Glutamatergic neuron (in vitro differentiated cells): ENCODE data around the gene PPP2R2C. TPM values are rescaled to one million over a fixed set of nuclear protein-coding genes. Genes with fewer than 3 reads are reported as not detected.

Experiments used
- DNase-seq: peaks from one replicate; pipeline ENCODE4 v3.0.0; 2022
- H3K27ac Mint-ChIP-seq: one replicate; pipeline ENCODE4 v1.8.0; 2020; ENCODE audit warnings: mild to moderate bottlenecking, mixed read lengths, inconsistent platforms; ENCODE audit not compliant: unreplicated experiment
- H3K27me3 Mint-ChIP-seq: one replicate; pipeline ENCODE4 v1.8.0; 2020; ENCODE audit warnings: mild to moderate bottlenecking, moderate library complexity, mixed read lengths, inconsistent platforms; ENCODE audit not compliant: unreplicated experiment
- H3K36me3 Mint-ChIP-seq: one replicate; pipeline ENCODE4 v1.8.0; 2020; ENCODE audit warnings: mild to moderate bottlenecking, mixed read lengths, inconsistent platforms; ENCODE audit not compliant: unreplicated experiment
- H3K4me1 Mint-ChIP-seq: one replicate; pipeline ENCODE4 v1.8.0; 2020; ENCODE audit warnings: mild to moderate bottlenecking, low read depth, mixed read lengths, inconsistent platforms; ENCODE audit not compliant: unreplicated experiment
- H3K4me3 Mint-ChIP-seq: one replicate; pipeline ENCODE4 v1.8.0; 2020; ENCODE audit warnings: mild to moderate bottlenecking, mixed read lengths, inconsistent platforms; ENCODE audit not compliant: unreplicated experiment
- H3K9me3 Mint-ChIP-seq: one replicate; pipeline ENCODE4 v1.8.0; 2020; ENCODE audit warnings: mild to moderate bottlenecking, moderate library complexity, mixed read lengths, inconsistent platforms; ENCODE audit not compliant: unreplicated experiment
- total RNA-seq: library from RNA; stranded (reverse); fragmentation: NEBNext Ultra II Directional; extraction: Animal tissue kit (Norgen Biotek cat#: 25700); gene quantifications from one replicate; pipeline ENCODE4 v1.2.1, GENCODE V29; 2021; ENCODE audit not compliant: unreplicated experiment
- TF ChIP-seq, protein P1 (sequence below): fragments of 200-600 bp; sonication (generic); IDR thresholded peaks from one replicate; pipeline ENCODE4 v1.5.0; 2021; ENCODE audit not compliant: partially characterized antibody, unreplicated experiment

The PPP2R2C gene
- total RNA-seq, 1 donor from 2014 or later = 9.4 TPM

DNA sequence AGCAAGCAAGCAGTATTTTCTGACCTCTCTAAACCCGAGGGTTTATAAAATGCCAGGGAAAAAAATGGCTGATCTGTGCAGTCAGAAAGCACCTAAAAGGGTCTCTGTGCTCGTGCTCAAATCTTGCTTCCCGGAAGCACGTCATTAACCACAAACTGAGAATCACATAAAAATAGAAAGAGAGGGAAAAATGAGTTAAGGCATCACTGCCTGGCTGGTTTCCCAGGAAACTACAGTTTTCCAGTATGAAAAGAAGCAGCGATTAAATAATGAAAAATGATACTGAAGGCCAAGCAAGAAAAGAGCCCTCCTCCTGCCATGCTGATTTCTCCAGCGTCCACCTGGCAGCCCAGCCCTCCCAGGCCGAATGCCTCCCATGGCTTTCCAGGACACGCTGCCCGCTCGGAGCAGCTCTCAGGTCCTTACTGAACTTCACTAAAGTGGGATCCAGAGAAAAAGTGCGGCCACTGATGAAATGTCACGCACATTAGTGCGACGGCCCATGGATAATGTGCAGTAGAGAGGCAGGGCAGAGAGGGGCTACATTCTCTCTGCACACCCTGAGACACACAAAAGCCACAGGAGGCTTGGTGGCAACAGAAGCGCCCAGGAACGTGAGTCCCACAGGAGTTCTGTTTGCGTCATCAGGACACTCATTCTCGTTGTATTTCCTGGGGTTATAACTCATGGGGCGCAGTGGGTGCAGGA lies 122.4 kb downstream of the PPP2R2C start:
- no peak for DNase-seq
- Mint-ChIP-seq H3K4me3 (no peak overlapping the region), H3K36me3 (no peaks in the 10 kb centered on the region), H3K27ac (no peak overlapping the region), H3K27me3 (peaks cover 9% of the 10 kb centered on the region), H3K9me3 (peaks cover 10% of the 10 kb centered on the region), H3K4me1 (peaks cover 22% of the 10 kb centered on the region)
- TF ChIP-seq, protein P1, sequence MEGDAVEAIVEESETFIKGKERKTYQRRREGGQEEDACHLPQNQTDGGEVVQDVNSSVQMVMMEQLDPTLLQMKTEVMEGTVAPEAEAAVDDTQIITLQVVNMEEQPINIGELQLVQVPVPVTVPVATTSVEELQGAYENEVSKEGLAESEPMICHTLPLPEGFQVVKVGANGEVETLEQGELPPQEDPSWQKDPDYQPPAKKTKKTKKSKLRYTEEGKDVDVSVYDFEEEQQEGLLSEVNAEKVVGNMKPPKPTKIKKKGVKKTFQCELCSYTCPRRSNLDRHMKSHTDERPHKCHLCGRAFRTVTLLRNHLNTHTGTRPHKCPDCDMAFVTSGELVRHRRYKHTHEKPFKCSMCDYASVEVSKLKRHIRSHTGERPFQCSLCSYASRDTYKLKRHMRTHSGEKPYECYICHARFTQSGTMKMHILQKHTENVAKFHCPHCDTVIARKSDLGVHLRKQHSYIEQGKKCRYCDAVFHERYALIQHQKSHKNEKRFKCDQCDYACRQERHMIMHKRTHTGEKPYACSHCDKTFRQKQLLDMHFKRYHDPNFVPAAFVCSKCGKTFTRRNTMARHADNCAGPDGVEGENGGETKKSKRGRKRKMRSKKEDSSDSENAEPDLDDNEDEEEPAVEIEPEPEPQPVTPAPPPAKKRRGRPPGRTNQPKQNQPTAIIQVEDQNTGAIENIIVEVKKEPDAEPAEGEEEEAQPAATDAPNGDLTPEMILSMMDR = no peak

DNA sequence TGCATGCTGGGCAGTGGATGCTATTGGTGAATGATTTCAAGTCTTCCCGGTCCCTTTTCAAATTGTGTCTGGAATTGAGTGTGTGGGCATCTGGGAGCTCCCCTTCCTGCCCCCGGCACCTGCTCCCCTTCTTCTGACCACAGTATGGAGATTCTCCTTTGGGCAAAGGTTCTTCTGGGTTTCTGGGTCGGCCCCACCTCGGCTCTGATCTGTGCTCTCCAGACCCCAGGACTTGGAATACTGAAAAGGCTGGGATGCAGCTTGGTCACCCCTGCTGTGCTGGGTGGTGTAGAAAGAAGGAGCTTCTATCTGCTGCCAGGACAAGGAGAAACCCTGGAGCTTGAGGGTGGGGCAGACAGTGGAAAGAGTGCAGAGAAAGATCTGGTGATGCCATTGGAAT lies 124.0 kb downstream of the PPP2R2C start:
- H3K27me3 Mint-ChIP-seq = peaks cover 4% of the 10 kb centered on the region
- TF ChIP-seq, protein P1 = no peak
- DNase-seq = no peak
- H3K36me3 Mint-ChIP-seq = no peaks in the 10 kb centered on the region
- H3K4me3 Mint-ChIP-seq = no peak overlapping the region
- H3K27ac Mint-ChIP-seq = no peak overlapping the region
- peaks cover 4% of the 10 kb centered on the region for H3K9me3 Mint-ChIP-seq
- peaks cover 16% of the 10 kb centered on the region for H3K4me1 Mint-ChIP-seq

DNA sequence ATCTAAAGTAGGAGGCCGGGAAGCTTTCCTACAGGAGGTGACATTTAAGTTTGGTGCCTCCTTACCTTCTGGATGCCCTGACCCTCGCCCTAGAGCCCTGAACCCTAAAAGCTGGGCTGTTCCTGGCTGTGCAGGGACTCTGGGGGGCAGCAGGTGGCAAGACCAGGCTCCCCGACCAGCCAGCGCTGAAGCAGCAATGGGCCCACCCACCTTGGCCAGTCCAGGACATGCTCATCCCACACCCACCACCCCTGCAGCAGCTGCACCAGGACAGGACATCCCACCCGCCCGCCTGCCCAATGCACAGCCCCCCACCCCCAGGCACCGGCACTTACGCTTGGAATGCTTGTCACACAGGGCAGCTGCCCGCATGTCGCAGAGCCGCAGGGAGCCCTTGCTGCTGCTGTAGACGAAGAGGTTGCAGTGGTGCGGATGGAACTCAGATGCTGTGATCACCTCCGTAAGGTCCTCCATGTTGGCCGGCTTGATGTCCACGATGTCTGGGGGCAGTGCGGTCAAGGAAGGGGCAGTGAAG lies 124.8 kb downstream of the PPP2R2C start:
- no peaks in the 10 kb centered on the region for H3K36me3 Mint-ChIP-seq
- no peak overlapping the region for H3K4me3 Mint-ChIP-seq
- TF ChIP-seq, protein P1 = no peak
- peaks cover 14% of the 10 kb centered on the region for H3K4me1 Mint-ChIP-seq
- peaks cover 6% of the 10 kb centered on the region for H3K9me3 Mint-ChIP-seq
- no peak for DNase-seq
- no peak overlapping the region for H3K27ac Mint-ChIP-seq
- H3K27me3 Mint-ChIP-seq = peaks cover 4% of the 10 kb centered on the region

DNA sequence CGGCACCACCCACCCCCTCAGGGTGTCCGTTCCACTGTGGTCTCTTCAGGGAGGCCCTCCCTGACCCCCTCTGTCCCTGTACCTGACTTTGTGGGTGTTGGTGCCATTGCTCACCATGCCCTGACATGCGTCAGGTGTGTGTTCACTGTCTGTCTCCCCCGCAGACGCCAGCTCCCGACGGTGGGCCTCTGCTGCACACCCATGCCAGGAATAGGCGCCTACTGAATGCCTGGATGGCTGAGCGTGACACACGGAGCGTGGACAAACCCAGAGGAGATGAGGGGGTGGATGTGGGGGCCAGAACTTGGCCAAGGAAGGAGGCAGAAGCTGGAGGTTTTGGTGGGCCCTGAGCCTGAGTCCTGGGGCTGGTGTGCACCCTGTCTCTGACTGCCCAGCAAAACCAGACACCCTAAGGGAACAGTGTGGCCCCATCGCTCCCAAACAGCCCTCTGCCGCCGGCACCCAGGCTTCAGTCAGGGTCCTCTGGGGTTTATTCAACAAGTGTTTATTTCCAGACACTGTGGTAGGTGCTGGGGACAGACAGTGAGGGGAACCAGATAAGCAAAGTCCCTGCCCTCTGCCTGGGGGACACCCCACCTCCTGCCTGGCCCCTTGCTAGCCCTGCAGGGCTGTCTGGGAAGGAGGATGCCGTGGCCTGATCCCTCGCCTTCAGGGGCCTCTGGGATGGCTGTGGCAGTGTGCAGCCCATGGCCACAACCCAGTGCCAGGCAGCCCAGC lies 125.9 kb downstream of the PPP2R2C start:
- H3K4me3 Mint-ChIP-seq = no peak overlapping the region
- no peak for DNase-seq
- peaks cover 13% of the 10 kb centered on the region for H3K4me1 Mint-ChIP-seq
- peaks cover 6% of the 10 kb centered on the region for H3K9me3 Mint-ChIP-seq
- TF ChIP-seq, protein P1 = no peak
- no peak overlapping the region for H3K27ac Mint-ChIP-seq
- H3K27me3 Mint-ChIP-seq = peaks cover 4% of the 10 kb centered on the region
- no peaks in the 10 kb centered on the region for H3K36me3 Mint-ChIP-seq

DNA sequence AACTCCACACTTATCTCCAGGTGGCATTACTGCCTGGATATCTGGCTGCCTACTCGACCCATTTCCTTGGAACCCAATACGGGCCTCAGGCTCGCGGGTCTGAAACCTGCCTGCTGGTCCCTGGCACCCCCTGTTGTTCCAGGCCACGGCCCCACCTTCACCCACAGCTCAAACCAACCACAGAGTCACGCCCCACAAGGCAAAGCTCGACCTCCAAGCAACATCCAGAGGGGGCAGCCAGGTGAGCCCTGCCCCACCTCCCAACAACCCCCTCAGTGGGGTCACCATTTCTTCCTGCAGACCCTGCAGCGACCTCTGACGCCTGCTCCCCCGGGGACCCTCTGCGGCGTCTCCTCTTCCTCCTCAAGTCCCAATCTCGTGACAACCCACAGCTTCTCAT lies 126.5 kb downstream of the PPP2R2C start:
- Mint-ChIP-seq H3K4me1 (peaks cover 17% of the 10 kb centered on the region), H3K27ac (no peak overlapping the region), H3K4me3 (no peak overlapping the region), H3K27me3 (peaks cover 4% of the 10 kb centered on the region), H3K36me3 (no peaks in the 10 kb centered on the region), H3K9me3 (peaks cover 5% of the 10 kb centered on the region)
- TF ChIP-seq, protein P1 = no peak
- no peak for DNase-seq
